Kidney capillary endothelial cell (primary cell): ENCODE results near the gene ACY1.

ENCODE experiments used
- DNase-seq: peaks from one replicate; pipeline ENCODE4 v3.0.0-alpha.2; 2018; ENCODE audit warnings: low spot score

Gene ACY1

DNA sequence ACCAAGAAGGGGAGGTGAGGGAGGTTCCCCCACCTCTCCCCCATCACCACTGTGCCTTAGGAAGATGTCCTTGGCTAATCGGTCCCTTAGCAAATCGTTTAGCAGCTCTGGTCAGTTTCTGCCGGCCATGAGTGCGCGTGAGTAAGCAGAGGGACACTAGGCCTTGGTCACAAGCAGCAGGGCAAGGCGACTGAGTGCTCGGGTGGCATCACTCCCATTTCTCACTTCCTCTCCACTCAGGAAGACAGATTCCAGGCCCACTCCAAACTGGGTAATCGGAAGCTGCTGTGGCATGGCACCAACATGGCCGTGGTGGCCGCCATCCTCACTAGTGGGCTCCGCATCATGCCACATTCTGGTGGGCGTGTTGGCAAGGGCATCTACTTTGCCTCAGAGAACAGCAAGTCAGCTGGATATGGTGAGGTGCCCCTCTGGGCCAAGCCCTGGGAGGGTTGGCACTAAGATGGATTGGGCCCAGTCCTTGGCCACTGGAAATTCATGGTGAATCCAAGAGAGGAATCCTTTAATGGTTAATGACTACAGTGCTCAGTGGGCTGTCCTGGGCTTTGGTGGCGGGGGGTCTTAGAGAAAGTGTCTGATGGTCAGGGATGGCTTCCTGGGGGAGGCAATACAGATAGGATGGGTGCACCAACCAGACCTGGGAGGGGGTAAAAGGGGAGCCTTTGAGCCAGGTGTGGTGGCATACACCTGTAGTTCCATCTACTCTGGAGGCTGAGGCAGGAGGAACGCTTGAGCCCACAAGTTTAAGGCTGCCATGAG lies 37.2 kb upstream of the ACY1 start:
- no peak for DNase-seq

DNA sequence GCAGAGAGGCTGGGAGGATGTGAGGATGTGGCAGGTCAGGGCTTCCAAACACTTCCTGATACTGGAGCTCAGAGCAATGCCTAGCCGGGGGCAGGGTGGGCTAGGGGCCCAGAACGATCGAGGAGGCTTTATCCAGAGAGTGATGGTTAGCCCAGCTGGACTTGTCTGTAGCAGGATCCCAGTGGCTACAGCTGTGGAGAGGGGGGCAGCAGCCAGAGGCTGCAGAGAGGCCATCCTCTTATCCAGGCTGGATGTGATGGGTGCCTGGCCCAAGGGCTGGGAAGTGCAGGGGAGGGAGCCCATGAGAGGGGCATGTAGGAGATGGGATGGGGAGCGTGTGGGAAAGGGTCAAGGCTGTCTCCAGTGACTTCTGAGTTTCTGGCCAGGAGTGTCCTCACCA lies 36.5 kb upstream of the ACY1 start:
- no peak for DNase-seq

DNA sequence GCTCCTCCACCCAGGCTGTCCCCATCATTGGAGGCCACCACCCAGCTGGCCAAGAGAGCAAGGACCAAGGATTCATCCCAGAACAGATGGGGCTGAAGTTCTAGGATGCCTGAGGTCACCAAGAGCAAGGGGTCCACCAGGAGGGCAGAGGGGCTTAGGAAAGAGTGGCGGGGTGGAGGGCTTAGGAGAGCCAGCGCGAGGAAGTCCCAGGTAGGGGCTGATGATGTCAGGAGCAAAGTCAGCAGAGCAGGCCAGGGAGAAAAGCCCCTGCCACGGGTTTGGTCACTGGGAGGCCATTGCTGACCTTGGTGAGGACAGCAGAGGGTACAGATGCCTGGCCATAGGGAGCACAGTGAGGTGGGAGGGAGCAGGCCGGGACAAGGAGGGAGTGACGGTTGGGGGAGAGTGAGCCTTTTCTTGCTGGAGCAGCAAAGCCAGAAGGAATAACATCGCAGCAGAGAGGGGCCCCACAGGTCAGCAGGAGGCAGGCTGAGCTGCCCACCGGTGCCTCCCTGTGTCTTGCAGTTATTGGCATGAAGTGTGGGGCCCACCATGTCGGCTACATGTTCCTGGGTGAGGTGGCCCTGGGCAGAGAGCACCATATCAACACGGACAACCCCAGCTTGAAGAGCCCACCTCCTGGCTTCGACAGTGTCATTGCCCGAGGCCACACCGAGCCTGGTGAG lies 36.0 kb upstream of the ACY1 start:
- no peak for DNase-seq

DNA sequence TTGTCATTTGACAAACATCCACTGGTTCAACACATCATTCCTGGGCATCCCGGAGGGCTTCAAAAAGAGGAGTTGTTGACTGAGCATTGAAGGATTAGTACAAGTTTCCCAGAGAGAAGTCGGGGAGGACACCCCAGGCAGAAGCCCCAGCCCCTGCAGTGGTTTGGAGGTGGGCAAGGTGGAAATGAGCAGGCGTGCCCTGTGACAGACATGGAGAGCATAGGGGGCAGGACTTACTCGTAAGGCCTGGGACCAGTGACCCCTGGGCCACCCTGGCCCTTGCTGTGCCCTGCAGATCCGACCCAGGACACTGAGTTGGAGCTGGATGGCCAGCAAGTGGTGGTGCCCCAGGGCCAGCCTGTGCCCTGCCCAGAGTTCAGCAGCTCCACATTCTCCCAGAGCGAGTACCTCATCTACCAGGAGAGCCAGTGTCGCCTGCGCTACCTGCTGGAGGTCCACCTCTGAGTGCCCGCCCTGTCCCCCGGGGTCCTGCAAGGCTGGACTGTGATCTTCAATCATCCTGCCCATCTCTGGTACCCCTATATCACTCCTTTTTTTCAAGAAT lies 35.2 kb upstream of the ACY1 start:
- DNase-seq = no peak

DNA sequence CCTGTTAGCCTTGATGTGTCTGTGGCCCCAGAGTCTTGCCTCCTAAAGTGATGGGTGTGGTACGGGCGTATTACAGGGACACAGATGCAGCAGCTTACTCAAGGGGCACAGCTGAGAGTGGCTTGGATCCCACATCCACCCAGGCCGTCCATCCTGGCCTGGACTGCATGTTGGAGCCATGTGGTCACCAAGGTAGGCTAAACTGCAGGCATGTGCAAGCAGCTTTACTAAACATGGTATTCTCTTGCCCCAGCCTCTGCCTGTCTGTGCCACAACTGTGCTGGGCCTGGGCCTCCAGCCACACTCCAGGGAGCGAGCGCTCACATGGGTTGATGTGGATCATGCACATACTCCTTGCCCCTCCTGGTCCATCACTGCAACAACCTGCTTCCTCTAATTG lies 34.2 kb upstream of the ACY1 start:
- DNase-seq = no peak

DNA sequence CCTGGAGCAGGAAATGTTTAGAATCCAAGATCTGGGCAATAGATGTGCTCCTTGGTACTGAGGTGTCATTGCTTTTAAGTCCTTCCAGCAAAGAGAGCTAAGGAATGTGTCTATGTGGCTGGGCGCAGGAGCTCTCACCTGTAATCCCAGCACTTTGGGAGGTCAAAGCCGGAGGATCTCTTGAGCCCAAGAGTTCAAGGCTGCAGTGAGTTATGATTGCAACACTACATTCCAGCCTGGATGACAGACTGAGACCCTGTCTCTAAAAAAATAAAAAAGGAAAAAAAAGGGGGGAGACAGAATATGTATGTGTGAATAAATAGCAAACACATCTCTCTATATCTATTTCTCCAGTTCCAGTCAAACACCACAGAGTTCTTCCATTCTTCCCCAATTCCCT lies 32.4 kb upstream of the ACY1 start:
- no peak for DNase-seq

DNA sequence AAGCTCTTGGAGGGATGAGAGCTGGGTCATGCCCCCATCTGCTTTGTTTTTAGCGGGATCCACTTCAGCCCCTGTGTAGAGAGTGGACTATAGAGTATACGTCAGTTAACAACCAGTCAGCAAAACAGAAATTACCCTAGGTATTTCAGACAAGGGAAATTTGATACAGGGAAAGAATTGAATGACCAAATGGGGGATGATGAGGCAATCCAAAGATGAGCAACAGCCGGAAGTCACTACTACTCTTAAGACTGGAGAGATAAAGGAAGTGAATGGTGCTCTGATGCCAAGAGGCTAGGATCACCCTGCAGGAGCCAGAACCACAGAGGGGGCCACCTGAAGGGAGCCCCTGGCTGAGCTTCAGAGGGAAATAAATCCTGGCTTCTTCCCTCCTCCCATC lies 29.9 kb upstream of the ACY1 start:
- no peak for DNase-seq

DNA sequence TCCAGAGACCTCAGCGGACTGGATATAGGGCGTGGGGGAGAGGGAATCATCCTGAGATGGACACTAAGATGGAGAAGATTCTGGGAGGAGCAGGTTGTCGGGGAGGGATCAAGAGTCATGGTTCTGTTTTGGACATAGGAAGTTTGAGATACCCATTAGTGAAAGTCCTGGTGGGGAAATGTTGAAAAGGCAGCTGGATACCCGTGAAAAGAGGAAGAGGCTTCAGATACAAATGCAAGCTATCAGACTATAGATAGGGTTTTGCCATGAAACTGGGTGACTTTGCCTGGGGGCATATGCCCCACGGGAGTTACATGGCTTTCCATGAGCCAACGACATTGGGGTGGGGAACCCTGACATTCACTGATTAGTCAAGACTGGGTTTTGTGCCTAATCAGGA lies 29.2 kb upstream of the ACY1 start:
- no peak for DNase-seq

DNA sequence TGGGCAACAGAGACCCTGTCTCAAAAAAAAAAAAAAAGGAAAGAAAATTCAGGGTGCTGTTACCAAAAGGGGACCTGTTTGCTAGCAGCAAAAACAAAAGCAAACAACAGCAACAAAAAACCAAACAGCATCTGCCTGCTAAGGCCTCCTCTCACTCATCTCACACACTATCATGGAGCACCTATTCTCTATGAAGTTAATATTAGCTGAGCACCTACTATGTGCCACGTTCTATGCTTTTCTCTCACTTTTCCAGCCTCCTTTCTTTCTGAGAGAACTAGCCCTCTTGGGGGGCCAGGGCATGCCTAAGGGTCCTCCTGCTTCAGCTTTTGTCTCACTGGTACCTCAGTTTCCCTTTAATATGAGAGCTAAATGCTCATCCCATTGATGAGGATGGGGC lies 28.6 kb upstream of the ACY1 start:
- no peak for DNase-seq

DNA sequence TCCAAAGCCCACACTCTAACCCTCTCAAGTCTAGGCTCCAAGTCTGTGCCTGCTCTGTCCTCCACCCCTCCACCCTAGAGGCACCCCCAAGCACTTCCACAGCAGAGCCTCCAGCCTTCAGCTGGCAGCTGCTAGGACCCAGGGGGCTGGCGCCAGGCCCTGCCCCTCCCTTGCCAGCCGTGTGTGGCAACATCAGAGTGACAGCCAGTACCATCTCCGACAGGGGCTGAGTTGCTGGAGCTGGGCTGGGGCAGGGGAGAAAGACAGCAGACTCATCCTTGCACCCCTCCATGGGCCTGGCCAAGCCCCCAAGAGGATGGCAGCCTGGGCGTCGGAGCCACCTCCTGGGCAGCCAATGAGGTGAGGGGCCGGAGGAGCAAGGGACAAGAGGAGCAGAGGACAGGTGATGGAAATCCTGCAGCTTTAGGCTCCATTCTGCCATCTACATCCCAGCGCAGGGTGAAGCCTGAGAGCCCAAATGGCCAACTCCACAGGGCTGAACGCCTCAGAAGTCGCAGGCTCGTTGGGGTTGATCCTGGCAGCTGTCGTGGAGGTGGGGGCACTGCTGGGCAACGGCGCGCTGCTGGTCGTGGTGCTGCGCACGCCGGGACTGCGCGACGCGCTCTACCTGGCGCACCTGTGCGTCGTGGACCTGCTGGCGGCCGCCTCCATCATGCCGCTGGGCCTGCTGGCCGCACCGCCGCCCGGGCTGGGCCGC lies 28.0 kb upstream of the ACY1 start, which contains the start of gene GPR62:
Gene GPR62 (plus strand): TSS at position 207 of the 718 bp plus-strand sequence. CDS start 272 bp downstream, at position 479.
- no peak for DNase-seq

DNA sequence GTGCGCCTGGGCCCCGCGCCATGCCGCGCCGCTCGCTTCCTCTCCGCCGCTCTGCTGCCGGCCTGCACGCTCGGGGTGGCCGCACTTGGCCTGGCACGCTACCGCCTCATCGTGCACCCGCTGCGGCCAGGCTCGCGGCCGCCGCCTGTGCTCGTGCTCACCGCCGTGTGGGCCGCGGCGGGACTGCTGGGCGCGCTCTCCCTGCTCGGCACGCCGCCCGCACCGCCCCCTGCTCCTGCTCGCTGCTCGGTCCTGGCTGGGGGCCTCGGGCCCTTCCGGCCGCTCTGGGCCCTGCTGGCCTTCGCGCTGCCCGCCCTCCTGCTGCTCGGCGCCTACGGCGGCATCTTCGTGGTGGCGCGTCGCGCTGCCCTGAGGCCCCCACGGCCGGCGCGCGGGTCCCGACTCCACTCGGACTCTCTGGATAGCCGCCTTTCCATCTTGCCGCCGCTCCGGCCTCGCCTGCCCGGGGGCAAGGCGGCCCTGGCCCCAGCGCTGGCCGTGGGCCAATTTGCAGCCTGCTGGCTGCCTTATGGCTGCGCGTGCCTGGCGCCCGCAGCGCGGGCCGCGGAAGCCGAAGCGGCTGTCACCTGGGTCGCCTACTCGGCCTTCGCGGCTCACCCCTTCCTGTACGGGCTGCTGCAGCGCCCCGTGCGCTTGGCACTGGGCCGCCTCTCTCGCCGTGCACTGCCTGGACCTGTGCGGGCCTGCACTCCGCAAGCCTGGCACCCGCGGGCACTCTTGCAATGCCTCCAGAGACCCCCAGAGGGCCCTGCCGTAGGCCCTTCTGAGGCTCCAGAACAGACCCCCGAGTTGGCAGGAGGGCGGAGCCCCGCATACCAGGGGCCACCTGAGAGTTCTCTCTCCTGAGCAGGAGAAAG lies 27.2 kb upstream of the ACY1 start:
- peak; percentile 64 for DNase-seq

DNA sequence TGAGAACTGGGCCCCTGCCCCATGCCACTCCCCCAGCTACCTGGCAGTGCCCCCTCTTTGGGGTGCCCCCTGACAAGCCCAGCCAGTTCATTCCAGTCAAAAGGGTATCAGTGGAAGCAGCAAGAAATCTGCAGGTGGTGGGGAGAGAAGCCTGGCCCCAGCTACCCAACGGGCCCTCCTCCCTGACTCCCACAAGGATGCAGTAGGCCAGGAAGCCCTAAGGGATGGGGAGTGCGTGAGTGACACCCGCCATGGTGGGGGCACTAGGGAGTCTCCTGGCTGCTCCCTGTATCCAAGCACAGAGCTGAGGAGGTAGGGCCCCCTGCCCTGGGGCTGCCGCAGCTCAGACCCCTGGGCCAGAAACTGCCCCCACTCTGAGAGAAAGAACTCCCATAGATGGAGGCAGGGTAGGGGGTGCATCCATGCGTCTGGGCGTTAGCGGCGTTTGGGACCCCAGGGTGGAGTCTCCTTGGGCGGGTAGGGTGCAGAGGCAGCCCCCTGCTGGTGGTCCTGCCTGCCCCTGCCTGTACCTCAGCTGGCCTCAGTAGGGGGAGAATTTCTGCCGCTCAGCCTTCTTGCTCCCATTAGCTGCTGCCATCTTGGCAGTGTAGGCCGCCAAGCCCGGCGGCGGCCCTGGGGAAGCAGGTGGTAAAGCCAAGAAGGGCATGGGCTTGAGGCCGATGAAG lies 25.7 kb upstream of the ACY1 start:
- DNase-seq = no peak

DNA sequence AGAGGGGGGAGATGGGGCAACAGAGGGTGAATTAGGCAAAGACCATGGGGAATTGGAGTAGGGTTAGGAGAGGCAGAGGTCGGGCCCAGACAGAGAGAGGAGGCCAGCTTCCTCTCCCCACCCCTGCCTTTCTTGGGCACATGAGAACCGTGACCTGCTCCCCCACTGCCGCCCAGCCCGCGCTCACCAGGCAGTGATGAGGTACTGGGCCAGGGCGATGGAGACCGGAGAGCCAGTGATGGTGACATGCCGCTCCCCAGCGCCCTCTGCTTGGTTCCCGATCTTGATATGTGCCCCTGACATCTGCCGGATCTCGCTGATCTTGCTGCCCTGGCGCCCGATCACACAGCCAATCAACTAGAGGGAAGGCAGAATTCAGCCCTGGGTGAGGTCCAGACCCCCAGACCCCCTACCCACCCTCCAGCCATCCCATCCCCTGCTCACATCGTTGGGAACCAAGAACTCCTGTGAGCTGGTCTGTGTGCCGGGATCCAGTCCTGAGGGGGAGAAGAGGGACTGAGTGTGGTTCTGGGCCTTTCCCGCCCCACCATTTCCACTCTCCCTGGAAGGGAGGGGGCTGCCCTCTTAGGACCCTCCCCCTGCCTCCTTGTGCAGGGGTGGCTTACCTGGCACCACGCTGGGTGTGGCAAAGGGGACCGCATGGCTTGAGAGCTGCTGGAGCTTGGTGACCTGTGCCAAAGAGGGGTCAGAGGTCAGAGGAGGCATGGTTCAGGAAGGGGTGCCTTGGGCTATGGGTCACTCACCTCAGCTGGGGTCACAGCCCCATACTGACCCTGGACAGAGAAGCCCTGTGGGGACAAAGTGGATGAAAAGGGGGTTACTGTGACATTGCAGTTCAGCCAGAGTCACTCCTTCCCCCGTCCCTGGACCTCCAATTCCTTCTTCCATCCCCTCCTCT lies 24.5 kb upstream of the ACY1 start:
- DNase-seq = no peak

DNA sequence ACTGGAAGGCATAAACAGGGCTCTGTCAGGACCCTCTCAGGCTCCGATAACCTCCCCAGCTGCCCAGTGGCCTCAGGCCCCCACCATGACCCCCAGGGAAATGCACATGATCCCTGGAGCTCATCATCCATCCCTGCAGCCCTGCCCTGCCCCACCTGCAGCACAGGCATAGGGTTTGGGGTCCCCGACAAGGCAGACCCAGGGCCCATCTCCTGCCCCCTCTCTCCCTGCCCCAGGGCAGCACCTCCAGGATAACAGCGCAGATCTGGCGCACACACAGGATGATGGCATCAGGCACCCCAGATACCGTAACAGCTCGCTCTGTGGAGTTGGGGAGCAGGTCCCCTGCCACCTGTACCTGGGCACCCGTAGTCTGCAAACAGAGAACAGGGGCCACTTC lies 23.7 kb upstream of the ACY1 start:
- no peak for DNase-seq

DNA sequence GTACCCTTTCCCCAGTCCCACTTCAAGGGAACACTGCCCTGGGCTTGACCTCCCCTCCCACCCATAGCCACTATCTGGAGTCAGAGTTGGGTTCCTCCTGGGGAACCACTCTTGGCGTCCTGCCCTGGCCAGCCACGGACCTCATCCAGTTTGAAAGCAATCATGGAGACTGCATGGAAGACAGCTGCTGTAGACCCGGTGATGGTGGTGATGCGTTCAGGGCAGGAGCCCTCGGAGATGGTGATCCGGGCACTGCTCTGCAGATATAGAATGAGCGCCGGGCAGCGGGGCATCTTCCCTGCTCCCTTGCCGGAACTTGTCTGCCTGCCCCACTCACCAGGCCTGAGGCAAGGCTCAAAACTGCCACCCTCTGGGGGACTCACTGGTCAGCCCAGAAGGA lies 22.9 kb upstream of the ACY1 start:
- no peak for DNase-seq

DNA sequence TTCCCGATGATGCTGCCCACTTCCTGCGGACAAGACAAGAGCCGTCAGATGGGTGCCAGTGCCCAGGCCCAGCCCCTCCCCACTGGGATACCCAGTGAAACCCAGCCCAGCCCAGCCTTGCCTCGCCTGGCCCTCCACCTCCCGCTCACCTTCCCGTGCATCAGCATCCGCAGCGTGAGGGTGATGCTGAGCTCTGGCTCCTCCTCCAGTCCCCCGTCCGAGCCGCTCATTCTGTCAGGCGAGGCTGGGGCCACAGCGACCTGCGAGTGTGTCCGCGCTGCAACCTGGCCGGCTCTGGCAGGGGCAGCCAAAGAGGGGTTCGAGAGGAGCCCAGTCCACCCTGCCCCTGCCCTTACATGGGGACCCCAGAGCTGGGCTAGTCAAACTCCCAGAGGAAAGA lies 22.3 kb upstream of the ACY1 start:
- no peak for DNase-seq

DNA sequence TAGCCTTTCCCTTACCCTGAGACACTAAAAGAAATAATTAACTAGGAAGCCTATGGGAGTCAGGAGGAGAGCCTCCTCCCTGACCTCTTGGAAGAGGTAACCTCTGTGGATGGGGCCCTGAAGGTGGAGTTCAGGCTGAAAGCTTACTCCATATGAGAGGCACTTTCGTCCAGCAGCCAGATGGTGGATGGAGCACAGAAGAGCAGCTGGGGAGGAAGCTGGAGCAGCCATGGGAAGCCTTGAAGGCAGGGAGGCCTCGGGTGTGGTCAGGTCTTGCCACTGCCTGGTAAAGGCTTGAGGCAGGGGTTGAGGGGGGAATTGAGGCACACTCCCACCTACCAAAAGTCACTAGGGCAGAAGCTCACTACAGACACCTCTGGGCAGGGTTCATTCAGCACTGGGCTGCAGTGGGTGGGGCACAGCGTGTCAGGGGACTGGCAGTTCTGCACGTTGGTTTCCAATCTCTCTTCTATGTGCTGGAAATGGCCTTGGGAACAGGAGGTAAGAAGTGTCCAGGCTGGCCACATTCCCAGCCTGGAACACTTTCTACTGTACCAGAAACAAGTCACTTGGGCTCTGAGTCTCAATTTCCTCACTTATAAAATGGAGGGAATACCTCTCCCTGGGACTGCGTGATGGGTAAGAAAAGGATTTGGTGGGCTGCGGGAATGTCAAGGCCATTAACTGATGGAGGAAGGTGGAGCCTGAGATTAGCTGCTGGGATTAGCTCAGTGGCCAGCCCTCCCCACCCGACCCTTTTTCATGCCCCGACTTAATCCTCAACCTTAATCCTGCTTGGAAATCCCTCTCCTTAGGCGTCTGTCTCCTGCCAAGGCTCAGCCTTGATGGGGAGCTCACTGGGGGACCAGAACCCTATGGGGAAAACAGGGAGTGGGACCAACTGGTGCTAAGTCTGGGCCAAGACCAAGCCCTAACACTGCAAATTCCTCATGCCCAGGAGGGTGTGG lies 21.4 kb upstream of the ACY1 start:
- no peak for DNase-seq

DNA sequence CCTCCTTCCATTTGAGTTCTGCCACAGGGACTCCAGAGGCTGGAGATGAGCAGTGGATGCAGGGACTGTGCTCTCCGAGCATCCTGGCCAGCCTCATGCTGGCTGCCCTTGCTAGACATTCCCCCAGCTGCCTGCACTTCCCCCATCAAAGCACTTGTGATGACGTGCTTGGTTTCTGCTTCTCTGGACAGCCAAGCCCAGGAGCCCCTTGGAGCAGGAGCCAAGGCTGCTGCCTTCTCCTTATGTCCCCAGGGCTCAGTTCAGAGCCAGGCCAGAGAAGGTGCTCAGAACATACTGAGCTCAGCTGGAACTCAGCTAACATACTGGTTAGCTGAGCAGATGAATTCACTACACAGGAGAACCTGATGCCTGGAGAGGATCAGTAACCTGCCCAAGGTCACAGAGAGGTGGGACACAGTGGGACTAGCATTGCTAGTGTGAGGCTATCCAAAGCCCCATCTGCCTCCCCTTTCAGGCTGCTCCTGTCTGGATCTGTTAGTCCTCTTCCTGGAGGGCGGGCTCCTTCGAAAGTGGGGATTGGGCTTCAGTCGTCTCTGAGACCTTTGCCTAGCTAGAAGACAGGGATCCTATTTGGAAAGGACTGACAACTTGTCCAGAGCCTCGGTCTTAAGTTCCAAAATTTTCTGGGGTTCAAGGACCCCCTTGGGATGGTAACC lies 20.3 kb upstream of the ACY1 start:
- DNase-seq = no peak
